Measurements from ENCODE around the gene SPIRE1.

SPIRE1 gene

DNA sequence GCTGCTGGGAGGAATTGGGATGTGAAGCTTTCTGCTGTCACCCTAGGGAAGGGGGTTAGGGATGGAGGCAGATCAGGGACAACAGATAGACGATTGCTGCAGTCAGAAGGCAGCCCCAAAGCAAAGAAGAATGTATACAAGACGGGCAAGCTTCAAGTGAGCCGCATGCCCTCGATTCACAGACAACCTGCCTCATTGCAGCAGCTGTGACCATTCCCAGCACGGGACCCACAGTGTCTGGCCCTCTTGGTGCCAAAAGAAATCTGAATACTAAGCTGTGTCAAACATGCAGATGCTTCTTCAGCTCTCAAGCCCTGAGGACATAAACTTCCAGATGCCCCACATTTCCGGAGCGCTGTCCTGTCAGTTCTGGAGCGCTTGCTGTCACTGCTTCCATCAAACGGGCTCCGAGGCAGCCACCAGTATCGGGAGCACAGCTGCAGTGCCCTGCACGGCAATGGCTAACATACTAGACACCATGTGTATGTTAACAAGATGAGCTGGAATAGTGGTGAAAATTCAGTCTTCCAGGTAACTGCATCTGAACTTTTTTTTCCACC is 216.4 kb downstream of the SPIRE1 start:
- TF ChIP-seq GLIS3 (CRISPR knock-in tag; IDR thresholded peaks at IDR 0.05), result no peak
- TF ChIP-seq TCF4 (CRISPR knock-in tag; IDR thresholded peaks at IDR 0.05; ENCODE audit: borderline replicate concordance), result peak; percentile 72; the same call in 1 of the 2 replicates
- ATAC-seq, result peak; percentile 65

DNA sequence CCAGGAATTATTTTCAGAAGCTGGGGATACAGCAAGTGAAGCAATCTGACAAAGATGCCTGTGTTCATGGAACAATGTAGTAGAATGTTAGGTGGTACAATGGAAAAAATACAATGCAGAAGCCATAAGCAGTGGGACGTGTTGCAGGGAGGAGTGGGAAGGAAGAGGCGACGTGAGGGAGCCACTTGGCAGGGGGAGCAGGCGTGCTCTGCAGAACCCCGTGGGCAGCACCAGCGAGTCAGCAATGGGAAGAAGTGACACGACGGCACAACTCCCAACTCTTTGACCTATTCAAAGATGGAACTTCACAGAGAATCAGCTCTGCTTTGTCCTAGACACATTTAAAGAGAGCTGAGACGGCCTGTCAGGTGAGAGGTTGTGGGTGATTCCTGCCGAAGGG is 219.7 kb downstream of the SPIRE1 start:
- TF ChIP-seq BACH2 (CRISPR knock-in tag; IDR thresholded peaks at IDR 0.05; ENCODE audit: borderline replicate concordance) (no peak), RARB (CRISPR knock-in tag; IDR thresholded peaks at IDR 0.05) (no peak), OSR1 (CRISPR knock-in tag; IDR thresholded peaks at IDR 0.05) (no peak), ZFP3 (CRISPR knock-in tag; IDR thresholded peaks at IDR 0.05) (no peak), GLIS3 (CRISPR knock-in tag; IDR thresholded peaks at IDR 0.05) (no peak), SNAI2 (CRISPR knock-in tag; IDR thresholded peaks at IDR 0.05) (no peak), ZNF70 (CRISPR knock-in tag; IDR thresholded peaks at IDR 0.05) (no peak), TOX (CRISPR knock-in tag; IDR thresholded peaks at IDR 0.05; ENCODE audit: borderline replicate concordance) (no peak)
- TF ChIP-seq, protein P1, sequence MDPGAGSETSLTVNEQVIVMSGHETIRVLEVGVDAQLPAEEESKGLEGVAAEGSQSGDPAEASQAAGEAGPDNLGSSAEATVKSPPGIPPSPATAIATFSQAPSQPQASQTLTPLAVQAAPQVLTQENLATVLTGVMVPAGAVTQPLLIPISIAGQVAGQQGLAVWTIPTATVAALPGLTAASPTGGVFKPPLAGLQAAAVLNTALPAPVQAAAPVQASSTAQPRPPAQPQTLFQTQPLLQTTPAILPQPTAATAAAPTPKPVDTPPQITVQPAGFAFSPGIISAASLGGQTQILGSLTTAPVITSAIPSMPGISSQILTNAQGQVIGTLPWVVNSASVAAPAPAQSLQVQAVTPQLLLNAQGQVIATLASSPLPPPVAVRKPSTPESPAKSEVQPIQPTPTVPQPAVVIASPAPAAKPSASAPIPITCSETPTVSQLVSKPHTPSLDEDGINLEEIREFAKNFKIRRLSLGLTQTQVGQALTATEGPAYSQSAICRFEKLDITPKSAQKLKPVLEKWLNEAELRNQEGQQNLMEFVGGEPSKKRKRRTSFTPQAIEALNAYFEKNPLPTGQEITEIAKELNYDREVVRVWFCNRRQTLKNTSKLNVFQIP (CRISPR knock-in tag; IDR thresholded peaks at IDR 0.05; ENCODE audit: borderline replicate concordance, low read depth), result no peak
- TF ChIP-seq, protein P2, sequence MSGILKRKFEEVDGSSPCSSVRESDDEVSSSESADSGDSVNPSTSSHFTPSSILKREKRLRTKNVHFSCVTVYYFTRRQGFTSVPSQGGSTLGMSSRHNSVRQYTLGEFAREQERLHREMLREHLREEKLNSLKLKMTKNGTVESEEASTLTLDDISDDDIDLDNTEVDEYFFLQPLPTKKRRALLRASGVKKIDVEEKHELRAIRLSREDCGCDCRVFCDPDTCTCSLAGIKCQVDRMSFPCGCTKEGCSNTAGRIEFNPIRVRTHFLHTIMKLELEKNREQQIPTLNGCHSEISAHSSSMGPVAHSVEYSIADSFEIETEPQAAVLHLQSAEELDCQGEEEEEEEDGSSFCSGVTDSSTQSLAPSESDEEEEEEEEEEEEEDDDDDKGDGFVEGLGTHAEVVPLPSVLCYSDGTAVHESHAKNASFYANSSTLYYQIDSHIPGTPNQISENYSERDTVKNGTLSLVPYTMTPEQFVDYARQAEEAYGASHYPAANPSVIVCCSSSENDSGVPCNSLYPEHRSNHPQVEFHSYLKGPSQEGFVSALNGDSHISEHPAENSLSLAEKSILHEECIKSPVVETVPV (CRISPR knock-in tag; IDR thresholded peaks at IDR 0.05), result no peak
- ATAC-seq, result no peak

DNA sequence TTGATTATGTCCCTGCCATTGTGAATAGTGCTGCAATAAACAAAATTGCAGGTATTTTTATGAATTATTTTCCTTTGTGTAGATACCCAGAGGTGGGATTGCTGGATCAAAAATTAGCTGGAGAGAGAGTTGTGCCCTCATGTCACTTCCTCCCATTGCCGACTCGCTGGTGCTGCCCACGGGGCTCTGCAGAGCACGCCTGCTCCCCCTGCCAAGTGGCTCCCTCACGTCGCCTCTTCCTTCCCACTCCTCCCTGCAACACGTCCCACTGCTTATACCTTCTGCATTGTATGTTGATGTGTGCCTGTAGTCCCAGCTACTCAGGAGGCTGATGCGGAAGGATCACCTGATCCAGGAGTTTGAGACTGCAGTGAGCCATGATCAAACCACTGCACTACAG is 222.0 kb downstream of the SPIRE1 start:
- no peak for ATAC-seq
- TF ChIP-seq, protein P2 (CRISPR knock-in tag; IDR thresholded peaks at IDR 0.05), result no peak
- TF ChIP-seq GLIS3 (CRISPR knock-in tag; IDR thresholded peaks at IDR 0.05) (no peak), ZC3H10 (CRISPR knock-in tag; IDR thresholded peaks at IDR 0.05) (no peak), ZNF565 (CRISPR knock-in tag; conservative IDR thresholded peaks at IDR 0.05; ENCODE audit: low read depth) (no peak), ISL1 (CRISPR knock-in tag; IDR thresholded peaks at IDR 0.05) (no peak), ARNTL (CRISPR knock-in tag; IDR thresholded peaks at IDR 0.05; ENCODE audit: borderline replicate concordance, low read depth) (no peak), CSDC2 (CRISPR knock-in tag; IDR thresholded peaks at IDR 0.05) (no peak), SNAI2 (CRISPR knock-in tag; IDR thresholded peaks at IDR 0.05) (no peak), ZNF8 (CRISPR knock-in tag; IDR thresholded peaks at IDR 0.05) (no peak), PPARA (CRISPR knock-in tag; IDR thresholded peaks at IDR 0.05; ENCODE audit: borderline replicate concordance) (no peak), ZFP30 (CRISPR knock-in tag; IDR thresholded peaks at IDR 0.05) (no peak), TCF4 (CRISPR knock-in tag; IDR thresholded peaks at IDR 0.05; ENCODE audit: borderline replicate concordance) (no peak), ZNF70 (CRISPR knock-in tag; IDR thresholded peaks at IDR 0.05) (no peak), OSR1 (CRISPR knock-in tag; IDR thresholded peaks at IDR 0.05) (no peak)
- TF ChIP-seq, protein P1 (CRISPR knock-in tag; IDR thresholded peaks at IDR 0.05; ENCODE audit: borderline replicate concordance, low read depth), result no peak
- TF ChIP-seq, protein P3, sequence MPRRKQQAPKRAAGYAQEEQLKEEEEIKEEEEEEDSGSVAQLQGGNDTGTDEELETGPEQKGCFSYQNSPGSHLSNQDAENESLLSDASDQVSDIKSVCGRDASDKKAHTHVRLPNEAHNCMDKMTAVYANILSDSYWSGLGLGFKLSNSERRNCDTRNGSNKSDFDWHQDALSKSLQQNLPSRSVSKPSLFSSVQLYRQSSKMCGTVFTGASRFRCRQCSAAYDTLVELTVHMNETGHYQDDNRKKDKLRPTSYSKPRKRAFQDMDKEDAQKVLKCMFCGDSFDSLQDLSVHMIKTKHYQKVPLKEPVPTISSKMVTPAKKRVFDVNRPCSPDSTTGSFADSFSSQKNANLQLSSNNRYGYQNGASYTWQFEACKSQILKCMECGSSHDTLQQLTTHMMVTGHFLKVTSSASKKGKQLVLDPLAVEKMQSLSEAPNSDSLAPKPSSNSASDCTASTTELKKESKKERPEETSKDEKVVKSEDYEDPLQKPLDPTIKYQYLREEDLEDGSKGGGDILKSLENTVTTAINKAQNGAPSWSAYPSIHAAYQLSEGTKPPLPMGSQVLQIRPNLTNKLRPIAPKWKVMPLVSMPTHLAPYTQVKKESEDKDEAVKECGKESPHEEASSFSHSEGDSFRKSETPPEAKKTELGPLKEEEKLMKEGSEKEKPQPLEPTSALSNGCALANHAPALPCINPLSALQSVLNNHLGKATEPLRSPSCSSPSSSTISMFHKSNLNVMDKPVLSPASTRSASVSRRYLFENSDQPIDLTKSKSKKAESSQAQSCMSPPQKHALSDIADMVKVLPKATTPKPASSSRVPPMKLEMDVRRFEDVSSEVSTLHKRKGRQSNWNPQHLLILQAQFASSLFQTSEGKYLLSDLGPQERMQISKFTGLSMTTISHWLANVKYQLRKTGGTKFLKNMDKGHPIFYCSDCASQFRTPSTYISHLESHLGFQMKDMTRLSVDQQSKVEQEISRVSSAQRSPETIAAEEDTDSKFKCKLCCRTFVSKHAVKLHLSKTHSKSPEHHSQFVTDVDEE (CRISPR knock-in tag; IDR thresholded peaks at IDR 0.05), result no peak
